Psoas muscle (tissue), 8 donors: Measurements from ENCODE around the gene PTPRG. TPM values are rescaled to one million over a fixed set of nuclear protein-coding genes. Genes with fewer than 3 reads are reported as not detected.

Source experiments
- ATAC-seq, 4 donors: fragments of 200-7000 bp; cut with Tn5 transposase; one replicate each; pipeline ENCODE4 v1.9.1; 2020; ENCODE audit warnings: moderate library complexity in 3 of 4, mild to moderate bottlenecking in 2 of 4
- DNase-seq, 2 donors: peaks; one replicate each; pipeline ENCODE4 v3.0.0-alpha.2; 2020
- H3K27ac ChIP-seq: fragments of 200-600 bp; one replicate; pipeline ENCODE4 v1.8.0; 2022
- H3K27me3 ChIP-seq, 3 donors: fragments of 200-600 bp in 1 of 3; one replicate each; pipeline versions ENCODE4 v1.6.1 to v1.8.0; 2013 to 2022; ENCODE audit warnings: low read length in 2 of 3, mild to moderate bottlenecking in 2 of 3, moderate library complexity in 1 of 3; ENCODE audit not compliant: insufficient read depth in 3 of 3
- H3K36me3 ChIP-seq, 2 donors: fragments of 200-600 bp in 1 of 2; one replicate each; pipeline versions ENCODE4 v1.6.1 to v1.8.0; 2013 to 2022; ENCODE audit warnings: low read depth in 1 of 2, mild to moderate bottlenecking in 1 of 2, moderate library complexity in 1 of 2; ENCODE audit not compliant: insufficient read depth in 1 of 2
- H3K4me1 ChIP-seq: fragments of 200-600 bp; one replicate; pipeline ENCODE4 v1.8.0; 2022
- H3K4me3 ChIP-seq: fragments of 200-600 bp; one replicate; pipeline ENCODE4 v1.8.0; 2022; ENCODE audit warnings: mild to moderate bottlenecking
- H3K9me3 ChIP-seq: fragments of 200-600 bp; one replicate; pipeline ENCODE4 v1.8.0; 2022
- CTCF ChIP-seq: fragments of 200-600 bp; IDR thresholded peaks from one replicate; pipeline ENCODE4 v1.8.0; 2022; ENCODE audit warnings: antibody characterized with exemption
- WGBS, 3 donors: extraction: QIAGEN DNeasy Blood & Tissue Kit; methylation state at CpG; one replicate each; pipeline versions ENCODE4 v1.1.6 to v1.1.7; 2013; 5-methylcytosine and 5-hydroxymethylcytosine counted together
- intact Hi-C, 2 donors: fragments of 100-400 bp; cut with DNase I; formaldehyde crosslinking; loops; one replicate each; pipeline versions ENCODE4 v1.11.0 to v1.14.2; 2022
- polyA plus RNA-seq, 3 donors: library from polyadenylated mRNA; stranded (reverse); fragments of 200-250 nt; gene quantifications; one replicate each; pipeline ENCODE4 v1.2.3, GENCODE V29; 2013
- total RNA-seq, 4 donors: library from RNA; stranded (reverse); fragmentation: NEBNext Ultra II Directional in 2 of 4; extraction: Animal tissue kit (Norgen Biotek cat#: 25700) in 2 of 4; gene quantifications; one replicate each; pipeline versions ENCODE4 v1.2.1 to v1.2.4, GENCODE V29; 2021 to 2023
- donor health status: healthy with polysubstance abuse.
- donor health status: DM: no; HTN: no; CAD: no; lungs with moderate emphysema.
- donor health status: Bipolar disorder and iron deficiency.
- donor health status: healthy.
- donor health status: DM: yes; HTN: yes; CAD: no.
- donor health status: DM: no; HTN: no; CAD: no.
- donor health status: DM: no; HTN: no; CAD: no.
- donor health status: DM: yes; HTN: yes; CAD: no.

Gene PTPRG
- total and polyA plus RNA-seq, 7 donors = 4.5 to 29.5 (median 12.6) TPM

GRCh38 chr3:62024882-62025281, 463.5 kb downstream of the PTPRG start:
- Histone ChIP-seq H3K27me3 (no peaks in the 10 kb centered on the region), H3K4me3 (no peak overlapping the region), H3K4me1 (no peaks in the 10 kb centered on the region), H3K36me3 (no peaks in the 10 kb centered on the region), H3K27ac (no peak overlapping the region), H3K9me3 (no peaks in the 10 kb centered on the region)
- ATAC-seq = no peak
- no peak for DNase-seq
- intact Hi-C loops = no loop called here
- 74 to 78% (median 77%) methylated on average over 3 of the region's 3 CpGs for WGBS, 3 donors
- TF ChIP-seq CTCF = no peak

GRCh38 chr3:62025913-62026312, 464.5 kb downstream of the PTPRG start:
- DNase-seq (no peak), ATAC-seq (no peak)
- intact Hi-C loops = no loop called here
- TF ChIP-seq CTCF = no peak
- no peaks in the 10 kb centered on the region for H3K4me1 ChIP-seq
- no peaks in the 10 kb centered on the region for H3K36me3 ChIP-seq
- H3K27me3 ChIP-seq = no peaks in the 10 kb centered on the region
- WGBS, 3 donors = 98 to 100% (median 100%) methylated on average over 1 of the region's 1 CpG
- no peaks in the 10 kb centered on the region for H3K9me3 ChIP-seq
- no peak overlapping the region for H3K4me3 ChIP-seq
- H3K27ac ChIP-seq = no peak overlapping the region

- DNase-seq = no peak
- H3K4me1 ChIP-seq = no peaks in the 10 kb centered on the region
- ATAC-seq = no peak
- no peaks in the 10 kb centered on the region for H3K36me3 ChIP-seq
- WGBS, 3 donors = 88 to 93% (median 91%) methylated on average over 4 of the region's 4 CpGs
- no peak for TF ChIP-seq CTCF
- H3K4me3 ChIP-seq = no peak overlapping the region
- intact Hi-C loops = no loop called here
- no peak overlapping the region for H3K27ac ChIP-seq
- H3K27me3 ChIP-seq = no peaks in the 10 kb centered on the region
- H3K9me3 ChIP-seq = no peaks in the 10 kb centered on the region
These were observed 465.9 kb downstream of the PTPRG start for GRCh38 chr3:62027241-62027640.

- Histone ChIP-seq H3K27me3 (no peaks in the 10 kb centered on the region), H3K27ac (no peak overlapping the region), H3K4me1 (no peaks in the 10 kb centered on the region), H3K4me3 (no peak overlapping the region), H3K9me3 (no peaks in the 10 kb centered on the region), H3K36me3 (no peaks in the 10 kb centered on the region)
- intact Hi-C loops = no loop called here
- ATAC-seq (no peak), DNase-seq (no peak)
- WGBS, 3 donors = 82 to 86% (median 85%) methylated on average over 5 of the region's 5 CpGs
- no peak for TF ChIP-seq CTCF
These were observed 466.4 kb downstream of the PTPRG start for GRCh38 chr3:62027796-62028195.

- Histone ChIP-seq H3K36me3 (no peaks in the 10 kb centered on the region), H3K4me1 (no peaks in the 10 kb centered on the region), H3K27me3 (no peaks in the 10 kb centered on the region), H3K9me3 (no peaks in the 10 kb centered on the region), H3K27ac (no peak overlapping the region), H3K4me3 (no peak overlapping the region)
- intact Hi-C loops = no loop called here
- no peak for TF ChIP-seq CTCF
- no peak for DNase-seq
- 91 to 95% (median 93%) methylated on average over 5 of the region's 5 CpGs for WGBS, 3 donors
- no peak for ATAC-seq
These were observed 466.9 kb downstream of the PTPRG start for GRCh38 chr3:62028236-62028635.
